ENCODE data around the gene MED12L.

The MED12L gene

DNA sequence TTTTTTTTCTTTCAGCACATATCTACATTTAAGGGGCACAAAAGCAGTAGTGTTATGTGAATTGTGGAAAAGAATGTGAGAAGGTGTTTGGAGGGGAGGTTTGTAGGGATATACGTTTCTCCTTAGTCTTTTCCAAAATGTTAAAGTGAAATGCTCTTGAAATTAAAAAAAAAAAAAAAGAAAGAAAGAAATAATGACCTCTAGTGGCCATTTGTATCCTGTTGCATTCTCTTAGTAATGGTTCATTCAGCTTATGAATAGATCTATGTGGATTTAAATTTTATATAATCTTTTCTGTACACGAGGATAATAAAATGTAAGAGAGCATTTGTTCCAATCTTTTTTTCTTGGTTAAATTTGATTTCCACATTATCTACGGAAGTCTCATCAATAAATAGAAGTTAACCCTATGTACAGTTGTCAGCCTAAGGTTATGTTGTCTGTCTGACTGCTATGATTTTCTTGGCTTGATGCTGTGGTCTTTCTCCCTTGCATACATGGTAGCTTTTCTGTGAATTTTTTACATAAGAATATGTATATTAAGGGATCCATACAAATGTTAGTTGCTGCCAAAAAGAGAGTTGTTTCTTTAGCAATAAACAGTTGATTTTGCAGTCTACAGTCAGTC is 242.2 kb downstream of the MED12L start:
- peaks cover 4% of the 10 kb centered on the region for H4K20me1 ChIP-seq (ENCODE audit: insufficient read depth, low read length, poor library complexity, severe bottlenecking)
- H3K79me2 ChIP-seq (ENCODE audit: insufficient read depth, low read length) = no peaks in the 10 kb centered on the region
- H3K4me3 ChIP-seq (ENCODE audit: low read length, poor library complexity, severe bottlenecking) = no peak overlapping the region
- no peaks in the 10 kb centered on the region; the same call in 1 of the 2 replicates for H3K36me3 ChIP-seq (ENCODE audit: insufficient read depth, low read length)
- no peak overlapping the region for H3K9ac ChIP-seq (ENCODE audit: low read depth, low read length, poor library complexity, severe bottlenecking)
- peaks cover 6% of the 10 kb centered on the region for H3K4me1 ChIP-seq (ENCODE audit: insufficient read depth, low read length, poor library complexity, severe bottlenecking)
- no peak overlapping the region for H3K4me2 ChIP-seq (ENCODE audit: low read depth, low read length, poor library complexity, severe bottlenecking)
- no peaks in the 10 kb centered on the region for H3F3A ChIP-seq (ENCODE audit: low read depth)
- TF ChIP-seq, protein P1, sequence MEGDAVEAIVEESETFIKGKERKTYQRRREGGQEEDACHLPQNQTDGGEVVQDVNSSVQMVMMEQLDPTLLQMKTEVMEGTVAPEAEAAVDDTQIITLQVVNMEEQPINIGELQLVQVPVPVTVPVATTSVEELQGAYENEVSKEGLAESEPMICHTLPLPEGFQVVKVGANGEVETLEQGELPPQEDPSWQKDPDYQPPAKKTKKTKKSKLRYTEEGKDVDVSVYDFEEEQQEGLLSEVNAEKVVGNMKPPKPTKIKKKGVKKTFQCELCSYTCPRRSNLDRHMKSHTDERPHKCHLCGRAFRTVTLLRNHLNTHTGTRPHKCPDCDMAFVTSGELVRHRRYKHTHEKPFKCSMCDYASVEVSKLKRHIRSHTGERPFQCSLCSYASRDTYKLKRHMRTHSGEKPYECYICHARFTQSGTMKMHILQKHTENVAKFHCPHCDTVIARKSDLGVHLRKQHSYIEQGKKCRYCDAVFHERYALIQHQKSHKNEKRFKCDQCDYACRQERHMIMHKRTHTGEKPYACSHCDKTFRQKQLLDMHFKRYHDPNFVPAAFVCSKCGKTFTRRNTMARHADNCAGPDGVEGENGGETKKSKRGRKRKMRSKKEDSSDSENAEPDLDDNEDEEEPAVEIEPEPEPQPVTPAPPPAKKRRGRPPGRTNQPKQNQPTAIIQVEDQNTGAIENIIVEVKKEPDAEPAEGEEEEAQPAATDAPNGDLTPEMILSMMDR (conservative IDR thresholded peaks at IDR 0.05; ENCODE audit: low read length) = peak; percentile 75
- TF ChIP-seq EZH2phosphoT487 (IDR thresholded peaks at IDR 0.05; ENCODE audit: borderline replicate concordance) = no peak
- H3K9me2 ChIP-seq (replicated peaks; ENCODE audit: low read depth, low read length) = no peaks in the 10 kb centered on the region
- no peak overlapping the region for H2AFZ ChIP-seq (ENCODE audit: low read length)
- no peaks in the 10 kb centered on the region for H3K27me3 ChIP-seq (ENCODE audit: insufficient read depth, low read length, poor library complexity, severe bottlenecking)
- no peaks in the 10 kb centered on the region for H3K9me3 ChIP-seq (ENCODE audit: insufficient read depth, low read depth, low read length)

DNA sequence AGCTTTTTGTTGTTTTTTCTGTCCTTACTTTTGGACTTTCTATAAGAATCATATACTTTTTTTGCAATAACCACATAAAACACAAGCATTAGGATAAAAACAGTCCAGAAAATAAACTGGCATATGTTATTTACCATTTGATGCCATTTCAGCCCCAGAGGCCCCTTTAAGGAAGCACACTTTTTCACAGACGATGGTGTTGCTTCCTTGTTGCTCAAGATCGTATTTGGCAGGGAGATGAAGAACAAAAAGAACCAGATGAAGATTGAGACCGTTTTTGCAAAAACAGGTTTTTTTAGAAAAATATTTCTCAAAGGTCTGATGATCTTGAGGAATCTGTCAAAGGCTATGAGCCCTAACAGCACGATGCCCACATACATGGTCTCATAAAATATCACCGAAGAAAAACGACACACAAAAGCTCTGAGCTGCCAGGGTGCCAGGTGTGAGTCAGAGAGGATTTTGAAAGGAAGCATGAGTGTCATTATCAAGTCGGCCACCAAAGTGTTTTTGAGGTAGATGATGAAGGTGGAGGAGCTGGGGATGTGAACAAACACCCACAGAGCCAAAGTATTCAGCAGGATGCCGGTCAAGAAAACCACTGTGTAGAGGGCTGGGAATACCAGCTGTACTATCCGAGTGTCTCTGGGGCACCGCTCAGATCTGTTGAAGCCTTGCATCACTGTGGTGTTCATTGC is 243.0 kb downstream of the MED12L start:
- Histone ChIP-seq H3F3A (ENCODE audit: low read depth) (no peaks in the 10 kb centered on the region), H3K4me3 (ENCODE audit: low read length, poor library complexity, severe bottlenecking) (no peak overlapping the region), H3K79me2 (ENCODE audit: insufficient read depth, low read length) (no peaks in the 10 kb centered on the region), H3K4me2 (ENCODE audit: low read depth, low read length, poor library complexity, severe bottlenecking) (no peak overlapping the region), H3K4me1 (ENCODE audit: insufficient read depth, low read length, poor library complexity, severe bottlenecking) (peaks cover 13% of the 10 kb centered on the region), H3K27me3 (ENCODE audit: insufficient read depth, low read length, poor library complexity, severe bottlenecking) (no peaks in the 10 kb centered on the region), H3K9ac (ENCODE audit: low read depth, low read length, poor library complexity, severe bottlenecking) (no peak overlapping the region), H3K9me2 (replicated peaks; ENCODE audit: low read depth, low read length) (no peaks in the 10 kb centered on the region), H3K36me3 (ENCODE audit: insufficient read depth, low read length) (no peaks in the 10 kb centered on the region), H3K9me3 (ENCODE audit: insufficient read depth, low read depth, low read length) (no peaks in the 10 kb centered on the region), H4K20me1 (ENCODE audit: insufficient read depth, low read length, poor library complexity, severe bottlenecking) (peaks cover 4% of the 10 kb centered on the region), H2AFZ (ENCODE audit: low read length) (no peak overlapping the region)
- TF ChIP-seq EZH2phosphoT487 (IDR thresholded peaks at IDR 0.05; ENCODE audit: borderline replicate concordance) = no peak
- TF ChIP-seq, protein P1 (conservative IDR thresholded peaks at IDR 0.05; ENCODE audit: low read length) = no peak

DNA sequence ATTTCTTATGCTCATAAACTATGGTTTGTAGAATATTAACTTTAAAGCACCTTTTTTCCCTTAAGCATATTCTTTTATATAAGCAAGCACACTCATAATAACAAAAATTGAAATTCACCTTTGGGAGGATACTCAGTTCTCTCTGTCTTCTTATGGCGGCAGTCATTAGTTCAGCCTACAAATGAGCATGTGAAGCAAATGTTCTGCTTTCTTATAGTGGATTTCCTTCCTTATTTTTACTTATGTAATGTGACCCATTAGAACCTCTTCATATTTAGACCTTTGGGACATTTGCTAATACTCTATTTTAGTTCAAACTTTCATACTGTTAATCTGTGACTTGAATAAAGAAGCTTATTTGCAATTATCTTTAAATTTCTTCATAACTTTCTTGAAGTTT is 243.9 kb downstream of the MED12L start, which contains the start of gene P2RY13:
TSS of gene P2RY13 (minus strand) at position 187 of the 400 bp plus-strand sequence. CDS start at position 166, 21 bp downstream.
- Histone ChIP-seq H3K4me1 (ENCODE audit: insufficient read depth, low read length, poor library complexity, severe bottlenecking) (peaks cover 14% of the 10 kb centered on the region), H2AFZ (ENCODE audit: low read length) (no peak within 1 kb of the TSS), H3K27me3 (ENCODE audit: insufficient read depth, low read length, poor library complexity, severe bottlenecking) (no peaks in the 10 kb centered on the region), H3K4me2 (ENCODE audit: low read depth, low read length, poor library complexity, severe bottlenecking) (no peak within 1 kb of the TSS), H4K20me1 (ENCODE audit: insufficient read depth, low read length, poor library complexity, severe bottlenecking) (peaks cover 4% of the 10 kb centered on the region), H3K9ac (ENCODE audit: low read depth, low read length, poor library complexity, severe bottlenecking) (no peak within 1 kb of the TSS), H3K4me3 (ENCODE audit: low read length, poor library complexity, severe bottlenecking) (no peak within 1 kb of the TSS), H3K9me2 (replicated peaks; ENCODE audit: low read depth, low read length) (no peaks in the 10 kb centered on the region), H3F3A (ENCODE audit: low read depth) (no peaks in the 10 kb centered on the region), H3K79me2 (ENCODE audit: insufficient read depth, low read length) (no peaks in the 10 kb centered on the region), H3K9me3 (ENCODE audit: insufficient read depth, low read depth, low read length) (no peaks in the 10 kb centered on the region), H3K36me3 (ENCODE audit: insufficient read depth, low read length) (no peaks in the 10 kb centered on the region)
- no peak for TF ChIP-seq EZH2phosphoT487 (IDR thresholded peaks at IDR 0.05; ENCODE audit: borderline replicate concordance)
- TF ChIP-seq, protein P1 (conservative IDR thresholded peaks at IDR 0.05; ENCODE audit: low read length) = no peak

Data from Loucy (cell line).